Subcutaneous abdominal adipose tissue (tissue), 5 donors: Measurements from ENCODE around the gene TPPP3.

Experiments
- H3K27ac ChIP-seq: one replicate; pipeline ENCODE4 v1.7.0; 2013; ENCODE audit warnings: low read depth, mild to moderate bottlenecking, inconsistent platforms, low read length, moderate library complexity
- H3K27me3 ChIP-seq, 5 donors: one replicate each; pipeline ENCODE4 v1.7.0; 2013; ENCODE audit warnings: low read length in 5 of 5, inconsistent platforms in 1 of 5; ENCODE audit not compliant: control insufficient read depth in 5 of 5, insufficient read depth in 4 of 5
- H3K36me3 ChIP-seq, 5 donors: one replicate each; pipeline ENCODE4 v1.7.0; 2013; ENCODE audit warnings: low read length in 5 of 5; ENCODE audit not compliant: control insufficient read depth in 5 of 5, insufficient read depth in 5 of 5
- H3K4me1 ChIP-seq, 5 donors: one replicate each; pipeline ENCODE4 v1.7.0; 2013; ENCODE audit warnings: low read length in 5 of 5, mild to moderate bottlenecking in 3 of 5, moderate library complexity in 1 of 5; ENCODE audit not compliant: control insufficient read depth in 5 of 5, insufficient read depth in 5 of 5
- H3K4me3 ChIP-seq, 5 donors: one replicate each; pipeline ENCODE4 v1.7.0; 2013; ENCODE audit warnings: low read length in 5 of 5, low read depth in 1 of 5
- H3K9ac ChIP-seq, 5 donors: one replicate each; pipeline ENCODE4 v1.7.0; 2013; ENCODE audit warnings: low read length in 5 of 5, mild to moderate bottlenecking in 4 of 5, moderate library complexity in 3 of 5
- H3K9me3 ChIP-seq, 5 donors: one replicate each; pipeline ENCODE4 v1.7.0; 2013; ENCODE audit warnings: low read length in 5 of 5; ENCODE audit not compliant: control insufficient read depth in 5 of 5
- donor health status: healthy.
- donor health status: healthy.
- donor health status: healthy.
- donor health status: healthy.
- donor health status: healthy.

TPPP3 gene

DNA sequence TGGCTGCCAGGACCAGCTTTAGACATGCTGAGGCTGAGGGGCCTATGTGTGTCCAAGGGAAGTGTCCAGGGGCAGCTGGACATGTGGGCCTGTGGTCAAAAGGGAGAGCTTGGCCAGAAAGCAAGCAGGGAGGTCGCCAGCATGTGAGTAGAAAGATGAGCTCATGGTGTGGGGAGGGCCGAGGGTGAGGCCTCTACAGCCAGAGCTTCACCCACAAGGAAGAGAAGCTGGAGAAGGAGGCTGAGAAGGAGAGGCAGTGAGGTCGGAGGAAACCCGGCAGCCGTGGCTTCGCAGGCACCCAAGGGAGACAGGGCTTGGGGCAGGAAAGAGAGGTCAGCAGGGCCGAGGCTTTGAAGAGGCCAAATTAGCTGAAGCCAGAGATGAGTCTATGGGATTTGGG lies 33.7 kb upstream of the TPPP3 start:
- Histone ChIP-seq H3K4me3 (no peak overlapping the region), H3K27ac (no peak overlapping the region), H3K36me3 (no peaks in the 10 kb centered on the region), H3K9ac (no peak overlapping the region), H3K27me3 (peaks cover 12 to 42% (median 22%) of the 10 kb centered on the region in 5 donors), H3K4me1 (peaks cover 0 to 44% (median 31%) of the 10 kb centered on the region in 5 donors), H3K9me3 (no peaks in the 10 kb centered on the region)

DNA sequence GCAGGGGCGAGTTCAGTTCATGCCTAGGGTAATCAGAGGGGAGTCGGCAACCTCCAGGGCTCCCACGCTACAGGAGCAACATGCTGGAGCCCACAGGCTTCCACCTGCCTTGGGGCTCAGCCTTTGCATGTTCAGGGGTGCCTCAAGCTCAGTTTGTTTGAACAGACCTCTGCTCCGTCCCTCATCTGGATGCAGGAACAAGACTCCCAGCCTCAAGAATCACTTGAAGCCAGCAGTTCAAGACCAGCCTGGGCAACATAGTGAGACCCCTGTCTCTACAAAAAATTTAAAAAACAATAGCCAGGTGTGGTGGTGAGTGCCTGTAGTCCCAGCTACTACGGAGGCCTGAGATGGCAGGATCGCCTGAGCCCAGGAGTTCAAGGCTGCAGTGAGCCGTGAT lies 32.7 kb upstream of the TPPP3 start:
- H3K27ac ChIP-seq, result no peak overlapping the region
- no peak overlapping the region for H3K4me3 ChIP-seq
- H3K9ac ChIP-seq, result no peak overlapping the region
- H3K36me3 ChIP-seq, result no peaks in the 10 kb centered on the region
- peaks cover 0 to 38% (median 24%) of the 10 kb centered on the region in 5 donors for H3K4me1 ChIP-seq
- no peaks in the 10 kb centered on the region for H3K9me3 ChIP-seq
- H3K27me3 ChIP-seq, result peaks cover 12 to 42% (median 22%) of the 10 kb centered on the region in 5 donors

DNA sequence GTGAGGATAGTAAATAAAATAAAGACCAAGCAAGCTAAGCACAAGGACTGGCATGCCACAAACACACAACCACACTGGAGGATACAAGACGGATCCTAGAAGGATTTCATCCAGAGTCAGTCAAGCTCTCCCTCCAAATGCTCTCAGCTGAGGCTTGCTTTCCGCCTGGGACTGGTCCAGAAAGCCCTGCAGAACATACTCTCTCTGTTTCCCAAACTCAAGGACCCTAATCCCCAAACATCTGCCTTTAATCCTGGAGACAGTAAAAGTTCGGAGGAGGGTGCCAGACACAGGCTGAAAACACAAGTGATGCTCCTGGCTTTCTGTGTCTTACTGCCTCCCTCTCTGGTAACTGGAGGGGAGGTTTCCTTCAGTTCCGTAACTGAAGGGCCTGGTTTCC lies 32.3 kb upstream of the TPPP3 start:
- no peak overlapping the region for H3K4me3 ChIP-seq
- no peaks in the 10 kb centered on the region for H3K9me3 ChIP-seq
- H3K4me1 ChIP-seq, result peaks cover 0 to 37% (median 23%) of the 10 kb centered on the region in 5 donors
- no peak overlapping the region for H3K9ac ChIP-seq
- H3K27me3 ChIP-seq, result peaks cover 12 to 42% (median 22%) of the 10 kb centered on the region in 5 donors
- H3K27ac ChIP-seq, result no peak overlapping the region
- no peaks in the 10 kb centered on the region for H3K36me3 ChIP-seq

DNA sequence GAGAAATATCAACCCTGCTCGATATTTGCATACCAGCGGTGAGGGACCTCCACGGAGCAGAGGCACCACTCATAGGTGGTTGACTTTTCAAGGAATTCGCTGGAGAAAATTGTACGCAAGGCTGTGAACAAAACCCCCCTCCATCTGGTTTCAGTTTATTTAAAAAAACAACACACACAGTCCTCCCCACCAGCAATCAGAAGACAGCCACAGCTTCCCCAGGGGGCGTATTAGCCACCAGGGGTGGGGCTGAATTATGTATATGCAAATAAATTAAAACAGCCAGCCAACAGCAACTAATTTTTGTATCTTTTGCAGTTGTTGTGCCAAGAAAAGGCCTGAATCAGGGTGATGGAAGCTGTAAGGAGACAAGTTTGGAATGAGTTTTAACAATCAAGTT lies 31.8 kb upstream of the TPPP3 start:
- H3K9me3 ChIP-seq, result no peaks in the 10 kb centered on the region
- H3K4me3 ChIP-seq, result no peak overlapping the region
- H3K9ac ChIP-seq, result no peak overlapping the region
- H3K4me1 ChIP-seq, result peaks cover 0 to 32% (median 17%) of the 10 kb centered on the region in 5 donors
- H3K36me3 ChIP-seq, result no peaks in the 10 kb centered on the region
- H3K27ac ChIP-seq, result no peak overlapping the region
- peaks cover 12 to 39% (median 22%) of the 10 kb centered on the region in 5 donors for H3K27me3 ChIP-seq

DNA sequence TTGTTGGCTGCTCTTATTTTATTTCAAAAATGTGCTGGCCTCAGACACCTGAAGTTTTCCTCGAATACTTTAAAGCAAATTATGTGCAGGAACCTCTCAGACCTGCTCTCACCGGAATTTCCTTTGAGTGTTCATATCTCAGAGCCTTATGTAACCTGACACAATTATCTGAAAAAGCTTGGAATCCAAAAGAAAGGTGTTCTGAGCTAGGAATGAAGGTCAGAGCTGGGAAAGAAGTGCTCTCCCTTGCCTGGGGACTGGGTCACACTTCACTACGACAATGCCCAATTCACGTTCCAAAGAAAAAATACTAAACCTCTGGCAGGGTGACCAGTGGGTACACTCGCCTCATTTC lies 30.9 kb upstream of the TPPP3 start:
- Histone ChIP-seq H3K36me3 (no peaks in the 10 kb centered on the region), H3K9me3 (no peaks in the 10 kb centered on the region), H3K9ac (no peak overlapping the region), H3K4me3 (no peak overlapping the region), H3K4me1 (peaks cover 0 to 31% (median 17%) of the 10 kb centered on the region in 5 donors), H3K27me3 (peaks cover 12 to 31% (median 22%) of the 10 kb centered on the region in 5 donors), H3K27ac (no peak overlapping the region)

DNA sequence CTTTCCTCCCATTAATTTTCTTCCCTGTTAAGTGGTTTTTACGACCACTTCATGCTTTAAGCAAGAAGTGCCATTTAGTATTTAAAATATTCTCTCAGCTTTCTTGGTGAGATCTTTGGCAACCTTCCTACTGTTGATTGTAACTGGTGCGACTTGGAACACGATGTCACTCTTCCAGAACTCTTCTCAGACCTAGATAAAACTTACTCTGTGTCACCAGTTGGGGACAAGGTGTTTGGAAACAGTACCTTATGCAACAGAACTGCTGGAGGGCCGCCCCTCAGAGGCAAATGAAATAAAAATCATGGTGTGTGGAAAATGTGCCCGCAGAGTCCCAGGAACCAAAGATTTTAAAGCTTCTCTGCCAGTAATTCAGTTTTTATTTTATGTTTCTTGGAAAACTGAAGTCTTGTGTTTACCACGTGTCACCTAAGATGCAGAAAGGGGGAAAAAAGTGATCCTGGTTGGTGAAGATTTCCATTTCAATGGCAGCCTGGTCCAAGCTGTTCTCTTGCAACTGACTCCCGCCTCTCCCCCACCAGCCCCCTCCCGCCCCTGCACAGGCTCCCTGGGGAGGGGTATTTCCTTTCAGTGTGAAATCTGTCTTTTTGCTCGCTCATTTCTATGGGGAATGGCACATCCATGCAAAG lies 30.4 kb upstream of the TPPP3 start:
- Histone ChIP-seq H3K4me1 (peaks cover 0 to 31% (median 17%) of the 10 kb centered on the region in 5 donors), H3K36me3 (no peaks in the 10 kb centered on the region), H3K9ac (no peak overlapping the region), H3K27me3 (peaks cover 12 to 31% (median 22%) of the 10 kb centered on the region in 5 donors), H3K4me3 (no peak overlapping the region), H3K9me3 (no peaks in the 10 kb centered on the region), H3K27ac (no peak overlapping the region)

DNA sequence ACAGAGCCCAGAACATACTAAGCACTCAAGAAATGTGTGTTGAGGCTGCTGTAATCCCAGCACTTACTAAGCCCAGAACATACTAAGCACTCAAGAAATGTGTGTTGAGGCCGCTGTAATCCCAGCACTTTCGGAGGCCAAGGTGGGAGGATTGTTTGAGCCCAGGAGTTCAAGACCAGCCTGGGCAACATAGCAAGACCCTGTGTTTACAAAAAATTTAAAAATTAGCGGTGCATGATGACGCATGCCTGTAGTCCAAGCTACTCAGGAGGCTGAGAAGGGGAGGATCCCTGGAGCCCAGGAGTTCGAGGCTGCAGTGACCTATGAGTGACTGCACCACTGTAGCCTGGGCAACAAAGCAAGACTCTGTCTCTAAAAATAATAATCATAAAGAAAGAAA lies 29.7 kb upstream of the TPPP3 start:
- no peak overlapping the region for H3K9ac ChIP-seq
- no peaks in the 10 kb centered on the region for H3K36me3 ChIP-seq
- H3K27me3 ChIP-seq, result peaks cover 11 to 31% (median 20%) of the 10 kb centered on the region in 5 donors
- no peak overlapping the region for H3K27ac ChIP-seq
- H3K9me3 ChIP-seq, result no peaks in the 10 kb centered on the region
- no peak overlapping the region for H3K4me3 ChIP-seq
- peaks cover 0 to 27% (median 14%) of the 10 kb centered on the region in 5 donors for H3K4me1 ChIP-seq

DNA sequence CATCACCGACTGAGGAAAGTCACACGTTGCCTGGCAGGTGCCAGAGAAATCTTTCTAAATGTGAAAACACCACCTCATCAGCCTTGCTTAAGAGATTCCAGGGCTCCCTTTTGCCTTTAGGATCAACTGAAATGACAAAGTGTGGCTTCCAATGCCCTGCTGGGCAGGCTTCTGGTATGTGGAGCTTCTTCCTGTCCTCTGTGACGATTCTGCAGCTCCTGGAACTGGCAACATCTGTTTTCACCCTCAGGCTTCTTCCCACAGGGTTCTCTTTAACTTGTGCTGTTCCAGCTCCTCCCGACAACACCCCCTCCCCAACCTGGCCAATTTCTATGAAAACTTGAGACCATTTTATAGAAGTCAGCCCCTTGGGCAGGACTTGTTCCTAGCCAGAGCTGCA lies 27.7 kb upstream of the TPPP3 start:
- Histone ChIP-seq H3K4me3 (no peak overlapping the region), H3K9ac (no peak overlapping the region), H3K4me1 (peaks cover 0 to 20% (median 12%) of the 10 kb centered on the region in 5 donors), H3K36me3 (no peaks in the 10 kb centered on the region), H3K27ac (no peak overlapping the region), H3K27me3 (peaks cover 6 to 18% (median 7%) of the 10 kb centered on the region in 5 donors), H3K9me3 (no peaks in the 10 kb centered on the region)

DNA sequence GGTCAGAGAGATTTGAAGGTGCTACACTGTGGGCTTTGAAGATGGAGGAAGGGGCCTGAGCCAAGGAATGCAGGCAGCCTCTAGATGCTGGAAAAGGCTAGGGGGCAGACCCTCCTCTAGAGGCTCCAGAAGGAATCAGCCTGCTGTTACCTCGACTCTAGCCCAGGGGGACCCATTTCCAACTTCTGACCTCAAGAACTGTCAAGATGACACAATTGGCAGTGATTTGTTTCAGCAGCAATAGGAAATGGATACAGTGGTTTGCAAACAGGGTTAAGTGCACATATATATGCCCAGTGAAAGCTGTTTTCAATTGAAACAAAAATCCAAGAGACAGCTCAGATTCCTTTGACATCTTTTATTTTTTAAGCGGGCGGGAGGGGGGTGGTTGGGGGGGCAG lies 26.6 kb upstream of the TPPP3 start:
- Histone ChIP-seq H3K27me3 (peaks cover 0 to 7% (median 3%) of the 10 kb centered on the region in 5 donors), H3K36me3 (no peaks in the 10 kb centered on the region), H3K4me3 (no peak overlapping the region), H3K4me1 (peaks cover 0 to 21% (median 21%) of the 10 kb centered on the region in 5 donors), H3K27ac (no peak overlapping the region), H3K9me3 (no peaks in the 10 kb centered on the region), H3K9ac (no peak overlapping the region)

DNA sequence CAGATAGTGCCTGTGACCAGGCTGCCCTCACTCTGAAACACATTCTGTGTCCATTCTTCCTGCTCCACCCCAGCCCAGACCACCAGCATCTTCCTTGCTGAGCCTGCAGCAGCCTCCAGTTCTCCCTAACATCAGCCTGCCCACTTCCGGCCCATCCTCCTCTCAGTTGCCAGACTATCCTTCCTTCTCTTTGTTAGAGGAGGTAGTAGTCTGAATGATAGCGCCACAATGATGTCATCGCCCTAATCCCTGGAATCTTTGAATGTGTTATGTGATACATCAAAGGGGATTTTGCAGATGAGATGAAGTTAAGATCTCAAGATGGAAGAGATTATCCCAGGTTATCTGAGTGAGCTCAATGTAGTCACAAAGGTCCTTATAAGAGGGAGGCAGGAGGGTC lies 26.2 kb upstream of the TPPP3 start:
- no peak overlapping the region for H3K9ac ChIP-seq
- H3K27me3 ChIP-seq, result peaks cover 0 to 3% (median under 1%) of the 10 kb centered on the region in 5 donors
- H3K27ac ChIP-seq, result no peak overlapping the region
- no peak overlapping the region for H3K4me3 ChIP-seq
- H3K4me1 ChIP-seq, result peaks cover 0 to 21% (median 19%) of the 10 kb centered on the region in 5 donors
- no peaks in the 10 kb centered on the region for H3K36me3 ChIP-seq
- H3K9me3 ChIP-seq, result no peaks in the 10 kb centered on the region
